ENCODE results near the gene LYPD5.
"Not testable (repeated sequence)": the region's sequence is repeated elsewhere in the genome, so short reads cannot be mapped to it uniquely, and the experiment has no call there.

Gene LYPD5

GRCh38 chr19:43769256-43769655 lies 33.0 kb downstream of the LYPD5 start:
- TF ChIP-seq CTCF (conservative IDR thresholded peaks at IDR 0.05; ENCODE audit: low read length): no peak
- no peak overlapping the region for H3K4me3 ChIP-seq (ENCODE audit: low read length)
- no peak for DNase-seq (ENCODE audit: low read depth)

GRCh38 chr19:43768273-43769050 lies 33.8 kb downstream of the LYPD5 start:
- H3K4me3 ChIP-seq (ENCODE audit: low read length): no peak overlapping the region

DNA sequence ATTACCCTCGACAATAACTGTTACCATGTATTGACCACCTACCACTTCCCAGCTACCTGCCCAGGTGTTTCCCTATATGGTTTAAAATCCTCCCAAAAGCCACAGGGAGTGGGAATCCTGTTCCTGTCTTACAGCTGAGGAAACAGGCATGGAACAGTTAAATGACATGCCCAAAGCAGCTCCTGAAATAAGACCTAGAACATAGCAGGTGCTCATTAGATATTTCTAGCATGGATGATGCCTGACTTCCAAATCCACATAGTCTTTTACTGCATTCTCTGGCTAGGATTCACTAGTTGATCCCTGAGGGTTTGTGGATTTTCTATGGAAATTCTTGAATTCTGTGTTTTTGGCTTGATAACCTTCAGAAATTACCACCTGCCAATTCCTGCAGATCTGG lies 34.4 kb downstream of the LYPD5 start:
- TF ChIP-seq CTCF (conservative IDR thresholded peaks at IDR 0.05; ENCODE audit: low read length): no peak
- H3K4me3 ChIP-seq (ENCODE audit: low read length): no peak overlapping the region
- no peak for DNase-seq (ENCODE audit: low read depth)

More at GRCh38 chr19:43768273-43769050, 33.8 kb downstream of the LYPD5 start:
- TF ChIP-seq CTCF (conservative IDR thresholded peaks at IDR 0.05; ENCODE audit: low read length): no peak
- peak; percentile 32 for DNase-seq (ENCODE audit: low read depth)

DNA sequence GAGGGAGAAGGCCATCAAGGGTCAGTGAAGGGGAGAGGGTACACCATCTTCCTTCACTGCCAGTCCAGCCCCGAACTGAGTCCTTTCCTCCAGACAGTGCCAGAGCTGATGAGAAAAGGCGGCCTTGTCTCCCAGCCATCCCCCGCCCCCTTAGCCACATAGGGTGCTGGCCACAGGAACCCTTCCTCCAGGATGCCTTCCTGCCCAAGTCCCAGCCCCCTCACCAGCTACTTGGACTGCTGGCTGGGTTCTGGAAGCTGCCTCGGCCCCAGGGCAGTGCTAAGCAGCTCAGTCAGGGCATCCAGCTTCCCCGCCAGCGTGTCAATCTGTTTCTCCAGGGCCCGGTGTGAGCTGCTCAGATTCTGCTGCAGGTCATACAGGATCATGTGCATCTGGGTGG lies 34.9 kb downstream of the LYPD5 start:
- no peak overlapping the region for H3K4me3 ChIP-seq (ENCODE audit: low read length)
- no peak for DNase-seq (ENCODE audit: low read depth)
- TF ChIP-seq CTCF (conservative IDR thresholded peaks at IDR 0.05; ENCODE audit: low read length): no peak

DNA sequence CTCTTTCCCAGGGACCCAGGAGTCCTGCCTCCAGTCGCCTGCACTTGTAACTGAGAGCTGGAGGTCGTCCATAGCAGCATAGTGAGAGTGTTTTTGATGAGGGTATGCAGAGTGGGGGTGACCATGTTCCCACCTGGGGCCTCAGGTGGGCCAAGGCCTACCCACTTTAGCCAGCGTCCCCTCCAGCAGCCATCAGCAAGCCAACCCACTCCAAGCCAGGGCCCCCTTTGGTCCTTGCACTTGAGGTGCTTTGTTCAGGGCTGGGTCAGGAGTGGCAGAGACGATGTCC lies 35.5 kb downstream of the LYPD5 start:
- DNase-seq (ENCODE audit: low read depth): no peak
- TF ChIP-seq CTCF (conservative IDR thresholded peaks at IDR 0.05; ENCODE audit: low read length): no peak
- H3K4me3 ChIP-seq (ENCODE audit: low read length): no peak overlapping the region

DNA sequence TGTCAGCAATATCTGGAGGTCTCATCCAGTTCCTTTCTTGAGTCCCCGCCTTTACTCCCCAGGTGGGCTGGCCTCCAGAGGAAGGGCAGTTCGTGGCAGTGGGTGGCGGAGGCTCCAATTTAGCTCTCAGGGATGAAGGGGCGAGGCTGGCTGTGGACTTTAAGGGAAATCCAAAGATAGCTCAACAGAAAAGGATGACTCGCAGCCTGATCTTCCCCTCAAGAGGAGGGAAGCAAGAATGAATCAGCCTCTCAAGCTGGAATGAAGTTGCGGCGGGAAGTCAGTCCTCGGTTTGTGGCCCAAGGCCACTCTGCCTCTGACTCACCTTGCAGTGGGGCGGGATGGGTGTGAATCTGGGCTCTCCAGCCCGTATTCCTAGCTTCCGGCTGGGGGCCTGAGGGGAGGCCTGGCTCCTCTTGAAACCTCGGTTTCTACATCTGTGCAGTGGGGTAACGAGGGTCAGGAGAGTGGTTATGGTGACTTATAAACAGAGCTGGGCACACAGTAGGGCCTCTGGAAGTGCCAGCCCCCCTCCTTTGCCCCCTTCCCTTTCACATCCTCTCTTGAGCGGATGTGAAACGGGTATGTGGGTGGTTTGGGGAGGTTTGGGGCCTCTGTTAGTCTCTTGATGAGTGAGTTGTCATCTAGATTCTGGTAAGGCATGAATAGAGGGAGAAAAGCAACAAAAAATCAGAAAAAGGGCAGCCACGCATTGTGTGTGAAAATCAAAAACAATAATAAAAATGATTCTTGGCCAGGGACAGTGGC lies 37.0 kb downstream of the LYPD5 start:
- no peak overlapping the region for H3K4me3 ChIP-seq (ENCODE audit: low read length)
- DNase-seq (ENCODE audit: low read depth): peak; percentile 96
- no peak for TF ChIP-seq CTCF (conservative IDR thresholded peaks at IDR 0.05; ENCODE audit: low read length)

- DNase-seq (ENCODE audit: low read depth); H3K4me3 ChIP-seq (ENCODE audit: low read length): not testable (repeated sequence)
Measured at GRCh38 chr19:43764684-43765083, 37.6 kb downstream of the LYPD5 start.
